Measurements from ENCODE around the gene SLC25A33.
"Not testable (repeated sequence)": the region's sequence is repeated elsewhere in the genome, so short reads cannot be mapped to it uniquely, and the experiment has no call there.

The SLC25A33 gene

GRCh38 chr1:9602794-9603167, 63.5 kb downstream of the SLC25A33 start:
- no peak for DNase-seq

DNA sequence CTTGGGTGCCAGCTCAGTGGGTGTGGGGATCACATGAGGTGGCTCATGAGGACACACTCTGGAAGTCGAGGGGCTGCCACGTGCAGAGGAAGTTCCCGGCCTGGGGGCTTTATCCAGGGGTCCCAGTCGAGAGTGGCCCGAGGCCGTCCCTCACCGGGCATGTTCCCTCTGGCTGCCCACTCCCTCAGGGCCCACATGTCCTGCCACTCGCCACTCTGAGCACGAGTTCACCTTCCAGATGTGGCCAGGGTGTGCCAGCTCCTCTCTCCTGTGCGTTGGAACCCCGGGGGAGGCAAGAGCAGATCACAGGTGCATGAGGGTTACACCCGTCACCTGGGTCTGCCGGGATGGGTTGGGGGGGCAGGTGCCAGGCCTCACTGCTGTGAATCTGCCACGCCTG, 64.0 kb downstream of the SLC25A33 start:
- no peak for DNase-seq

DNA sequence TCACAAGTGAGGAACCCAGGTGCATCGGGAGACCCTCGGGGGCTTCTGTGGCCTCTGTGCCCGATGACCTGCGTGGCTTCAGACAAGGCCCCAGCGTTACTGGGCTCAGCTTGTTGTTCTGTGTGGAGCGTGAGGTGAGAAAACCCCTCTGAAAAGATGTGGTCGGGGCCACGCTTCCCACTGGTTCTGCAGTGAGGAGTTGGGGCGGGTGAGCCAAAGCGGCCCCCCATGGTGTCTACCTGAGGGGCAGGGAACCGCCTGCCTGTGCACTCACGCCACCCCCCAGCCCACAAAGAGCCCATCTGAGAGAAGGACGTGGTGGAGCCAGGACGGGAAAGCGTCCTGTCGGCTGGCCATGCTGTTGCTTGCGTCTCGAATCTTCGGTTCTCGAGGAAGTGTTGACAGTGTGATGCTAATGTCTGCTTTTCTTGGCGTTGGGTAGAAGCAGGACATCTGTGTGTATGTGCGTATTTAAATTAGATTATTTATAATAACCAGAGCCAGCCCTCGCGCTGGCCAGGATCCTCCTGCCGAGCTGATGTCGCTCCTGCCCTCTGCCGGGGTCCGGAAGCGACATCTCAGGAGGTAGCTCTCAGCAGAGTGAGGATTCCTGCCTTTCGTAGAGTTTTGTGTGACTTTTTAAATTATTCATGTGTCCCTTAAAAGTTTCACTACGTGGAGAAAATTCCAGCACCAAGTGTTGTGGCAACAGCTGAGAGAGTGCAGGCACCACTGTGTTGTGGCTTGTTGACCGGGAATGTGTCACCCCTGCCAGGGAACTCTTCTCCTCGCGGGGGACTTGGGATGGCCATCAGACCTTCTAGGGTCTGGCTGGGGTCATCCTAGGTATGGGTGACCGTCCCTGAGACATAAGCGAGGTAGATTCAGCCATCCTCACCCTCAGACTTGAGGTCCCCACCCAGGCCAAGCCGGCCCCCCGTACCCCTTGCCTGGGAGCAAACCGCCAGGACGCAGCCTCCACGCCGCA, 64.8 kb downstream of the SLC25A33 start:
- DNase-seq: no peak

GRCh38 chr1:9604836-9605235, 65.6 kb downstream of the SLC25A33 start:
- DNase-seq: no peak

- DNase-seq: no peak
Measured at GRCh38 chr1:9605946-9606455, 66.7 kb downstream of the SLC25A33 start.

DNA sequence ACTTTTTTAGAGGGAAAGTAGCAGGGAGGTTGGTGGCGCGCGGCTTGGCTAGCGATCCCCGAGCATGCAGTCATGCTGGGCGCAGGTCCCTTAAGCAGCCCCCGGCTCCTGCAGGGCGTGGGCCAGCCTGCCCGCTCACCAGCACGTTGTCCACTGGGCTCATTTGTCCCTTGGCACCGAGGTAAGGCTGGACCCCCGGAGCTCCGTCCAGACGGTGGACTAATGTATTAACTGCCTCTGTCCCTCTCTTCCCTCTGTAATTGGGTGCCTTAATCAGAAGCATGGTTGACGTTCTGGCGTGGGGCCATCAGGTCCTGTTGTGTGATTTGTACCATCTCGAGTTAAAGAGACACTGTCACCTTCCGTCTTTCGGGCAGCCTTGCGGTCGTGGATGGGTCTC, 67.2 kb downstream of the SLC25A33 start:
- no peak for DNase-seq

DNA sequence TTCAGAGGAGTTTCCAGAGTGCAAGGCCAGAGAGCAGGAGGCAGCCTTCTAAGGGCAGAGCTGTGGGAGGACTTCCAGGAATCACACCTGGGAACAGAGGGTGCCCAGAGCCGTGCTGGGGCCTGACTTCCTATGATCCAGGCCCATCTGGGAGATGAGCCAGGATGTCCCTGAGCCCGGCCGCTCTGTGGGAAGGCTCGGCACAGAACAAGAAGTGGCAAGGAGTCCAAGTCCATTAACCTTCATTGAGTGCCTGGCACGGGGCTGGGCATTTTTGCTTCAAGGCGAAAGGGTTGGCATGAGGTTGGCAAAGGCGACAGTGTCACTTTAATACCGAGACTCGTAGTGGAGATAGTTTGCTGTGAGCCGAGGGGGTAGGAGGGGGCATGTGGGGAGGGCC, 67.7 kb downstream of the SLC25A33 start:
- DNase-seq: no peak

- DNase-seq: no peak
Measured at GRCh38 chr1:9607352-9607751, 68.1 kb downstream of the SLC25A33 start.

- DNase-seq: no peak
Measured at GRCh38 chr1:9609998-9610397, 70.7 kb downstream of the SLC25A33 start.

DNA sequence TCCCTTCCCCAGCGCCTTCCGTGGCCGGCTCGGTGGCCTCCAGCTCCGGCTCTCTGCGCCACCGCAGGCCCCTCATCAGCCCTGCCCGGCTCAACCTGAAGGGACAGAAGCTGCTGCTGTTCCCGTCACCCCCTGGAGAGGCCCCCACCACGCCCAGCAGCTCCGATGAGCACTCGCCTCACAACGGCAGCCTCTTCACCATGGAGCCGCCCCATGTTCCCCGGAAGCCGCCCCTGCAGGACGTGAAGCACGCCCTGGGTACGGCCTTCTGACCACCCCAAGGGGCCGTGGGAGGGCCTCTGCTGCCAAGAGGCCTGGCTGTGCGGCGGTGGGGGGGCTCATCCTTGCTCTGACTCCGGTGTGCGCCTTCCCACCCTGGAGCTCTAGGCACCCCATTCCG, 71.3 kb downstream of the SLC25A33 start:
- DNase-seq: no peak

DNA sequence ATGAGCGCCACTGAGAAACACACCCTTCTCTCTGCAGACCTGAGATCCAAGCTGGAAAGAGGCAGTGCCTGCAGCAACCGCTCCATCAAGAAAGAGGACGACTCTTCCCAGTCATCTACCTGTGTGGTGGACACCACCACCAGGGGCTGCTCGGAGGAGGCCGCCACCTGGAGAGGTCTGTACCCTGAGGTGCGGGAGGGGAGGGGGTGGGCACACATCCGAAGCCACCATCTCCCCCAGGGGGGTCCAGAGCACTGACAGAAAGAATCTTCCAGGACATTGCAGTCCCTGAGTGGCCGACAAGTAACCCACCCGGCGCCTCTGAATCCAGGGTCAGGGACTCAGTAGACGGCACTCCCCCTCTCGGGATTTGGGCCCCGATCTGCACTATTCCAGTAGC, 72.5 kb downstream of the SLC25A33 start:
- no peak for DNase-seq

GRCh38 chr1:9612162-9612845, 73.0 kb downstream of the SLC25A33 start:
- no peak for DNase-seq

DNA sequence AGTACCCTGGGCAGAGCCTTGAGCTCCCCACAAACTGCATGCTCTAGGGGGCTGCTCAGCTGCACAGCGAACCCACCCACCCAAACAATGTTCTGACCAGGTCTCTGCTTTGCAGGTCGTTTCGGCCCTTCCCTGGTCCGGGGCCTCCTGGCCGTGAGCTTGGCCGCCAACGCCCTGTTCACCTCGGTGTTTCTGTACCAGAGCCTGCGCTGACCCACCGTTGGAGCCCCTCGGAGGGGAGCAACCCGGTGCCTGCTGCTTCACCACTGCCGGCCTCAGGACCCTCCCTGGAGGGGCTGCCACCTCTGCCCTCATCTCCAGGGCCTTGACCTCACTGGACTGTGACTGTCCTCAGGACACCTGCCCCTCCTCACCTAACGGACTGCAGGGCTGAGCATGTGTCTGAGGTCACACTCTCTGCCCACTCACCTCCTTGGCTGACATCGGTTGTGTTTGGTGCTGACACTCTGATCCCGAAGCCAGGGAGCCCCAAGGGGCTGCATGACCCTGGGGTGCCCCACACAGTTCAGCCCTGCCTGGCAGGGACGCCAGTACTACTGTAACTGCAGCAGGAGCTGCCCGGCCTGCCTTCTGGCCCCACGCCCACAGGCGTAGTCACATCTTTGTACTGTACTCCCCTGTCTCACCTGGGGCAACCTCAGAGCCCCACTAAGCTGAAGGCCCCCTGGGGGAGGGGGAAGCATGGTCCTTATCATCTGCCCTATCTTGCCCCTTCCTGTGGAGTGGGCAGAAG, 73.8 kb downstream of the SLC25A33 start:
- no peak for DNase-seq

DNA sequence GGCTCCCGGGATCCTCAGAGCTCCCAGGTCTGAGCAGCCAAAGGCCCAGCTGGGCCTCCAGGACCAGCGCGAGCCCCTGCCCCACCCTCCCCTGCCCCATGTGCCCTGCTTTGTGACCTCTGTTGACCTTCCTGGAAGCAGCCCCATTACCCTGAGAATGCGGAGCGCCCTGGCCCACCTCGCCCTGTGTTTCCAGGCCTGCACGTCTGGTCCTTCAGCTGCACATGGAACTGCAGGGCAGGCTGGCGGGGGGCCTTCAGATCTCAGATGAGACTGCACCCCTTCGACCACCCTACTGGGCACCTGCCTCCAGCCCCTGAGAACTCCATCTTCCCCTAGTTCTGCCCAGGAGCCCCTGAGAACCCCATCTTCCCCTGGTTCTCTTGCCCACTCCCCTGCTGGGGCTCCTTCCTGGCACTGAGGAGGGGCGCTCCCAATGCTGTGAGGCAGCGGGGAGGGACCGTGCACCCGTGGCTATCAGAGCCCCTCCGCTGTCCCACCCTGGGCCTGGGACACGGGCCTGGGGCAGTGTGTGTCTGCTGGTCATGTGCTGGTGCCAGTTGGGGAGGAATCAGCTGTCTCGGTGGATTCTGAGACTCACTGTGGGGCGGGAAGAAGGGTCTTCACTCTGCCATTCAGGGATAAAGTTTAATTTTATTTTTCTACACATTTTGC, 74.5 kb downstream of the SLC25A33 start:
- DNase-seq: no peak

DNA sequence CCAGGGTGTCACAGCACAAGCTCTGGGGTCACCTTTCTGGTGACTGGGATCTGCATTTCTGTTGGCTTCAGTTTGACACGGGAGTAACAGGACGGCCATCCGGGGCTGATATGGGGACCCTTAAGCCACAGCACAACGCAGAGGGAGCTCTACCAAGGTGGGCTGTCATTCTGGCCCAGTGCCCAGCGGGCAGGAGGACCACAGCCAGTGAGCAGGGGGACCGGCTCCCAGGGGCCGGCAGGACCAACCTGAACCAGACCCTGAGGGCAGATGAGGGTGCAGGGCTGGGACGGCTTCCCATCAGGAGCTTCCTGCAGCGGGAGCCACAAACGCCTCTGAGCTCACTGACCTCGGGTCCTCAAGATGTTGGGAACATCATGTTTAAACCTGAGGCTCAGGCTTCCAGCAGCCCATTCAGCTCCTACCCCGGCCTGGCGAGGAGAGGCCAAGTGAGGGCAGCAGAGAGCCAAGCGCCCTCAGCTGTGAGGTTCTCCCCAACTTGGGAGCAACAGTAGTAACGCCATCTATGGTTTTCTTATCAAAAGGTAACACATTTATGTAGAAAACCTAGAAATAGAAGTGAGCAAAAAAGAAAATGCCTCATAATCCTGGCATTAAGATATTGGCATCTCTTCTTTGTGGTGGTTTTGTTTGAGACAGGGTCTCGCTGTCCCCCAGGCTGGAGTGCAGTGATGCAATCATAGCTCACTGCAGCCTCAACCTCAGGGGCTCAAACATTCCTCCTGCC, 76.2 kb downstream of the SLC25A33 start:
- no peak for DNase-seq

- no peak for DNase-seq
Measured at GRCh38 chr1:9618909-9619679, 79.8 kb downstream of the SLC25A33 start.

DNA sequence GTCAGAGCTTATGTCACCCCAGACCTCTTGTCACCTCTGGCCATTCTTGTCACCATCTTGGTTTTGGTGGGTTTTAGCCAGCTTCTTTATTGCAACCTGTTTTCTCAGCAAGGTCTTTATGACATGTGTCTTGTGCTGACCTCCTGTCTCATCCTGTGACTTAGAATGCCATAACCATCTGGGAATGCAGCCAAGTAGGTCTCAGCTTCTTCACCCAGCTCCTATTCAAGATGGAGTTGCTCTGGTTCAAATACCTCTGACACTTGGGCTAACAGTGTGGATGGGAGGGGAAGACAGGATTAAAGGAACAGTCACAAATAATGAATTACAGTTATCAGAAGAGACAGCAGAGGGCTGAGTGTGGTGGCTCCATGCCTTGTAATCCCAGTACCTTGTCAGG, 81.8 kb downstream of the SLC25A33 start:
- no peak for DNase-seq

GRCh38 chr1:9624081-9624480, 84.8 kb downstream of the SLC25A33 start:
- no peak for DNase-seq

- not testable (repeated sequence) for DNase-seq
Measured at GRCh38 chr1:9625030-9625429, 85.8 kb downstream of the SLC25A33 start.

GRCh38 chr1:9626201-9626608, 86.9 kb downstream of the SLC25A33 start:
- DNase-seq: no peak

Data from activated gamma-delta T cell (primary cell).